Left kidney (tissue), 2 donors: Measurements from ENCODE around the gene C4BPA. TPM values are rescaled to one million over a fixed set of nuclear protein-coding genes. Genes with fewer than 3 reads are reported as not detected.

Experiments used
- DNase-seq: peaks from one replicate; pipeline ENCODE4 v3.0.0-alpha.2; 2013
- polyA plus RNA-seq: library from polyadenylated mRNA; unstranded; fragments of 120-200 nt; gene quantifications from one replicate; pipeline ENCODE4 v1.2.1, GENCODE V29; 2013; ENCODE audit not compliant: insufficient read length

C4BPA gene
- polyA plus RNA-seq, 1 donor = 0.52 TPM

GRCh38 chr1:207191061-207191460 is 87.0 kb downstream of the C4BPA start:
- no peak for DNase-seq

- no peak for DNase-seq
Observed at GRCh38 chr1:207191776-207192175, 87.7 kb downstream of the C4BPA start.

- no peak for DNase-seq
Observed at GRCh38 chr1:207194197-207194596, 90.2 kb downstream of the C4BPA start.

Other genes starting within 250 kb of the C4BPA start
- not detected for gene IL20, start 238.6 kb upstream of the C4BPA start, polyA plus RNA-seq
- 0.23 TPM for gene IL24, start 206.8 kb upstream of the C4BPA start, polyA plus RNA-seq
- 1.8 TPM for gene FCMR, start 182.3 kb upstream of the C4BPA start, polyA plus RNA-seq
- 1.6 TPM for gene PIGR, start 157.8 kb upstream of the C4BPA start, polyA plus RNA-seq
- gene FCAMR, start 133.8 kb upstream of the C4BPA start, polyA plus RNA-seq = 7.7 TPM
- 18.5 TPM for gene C1orf116, start 71.5 kb upstream of the C4BPA start, polyA plus RNA-seq
- gene YOD1, start 53.0 kb upstream of the C4BPA start, polyA plus RNA-seq = 16.3 TPM
- gene PFKFB2, start 51.0 kb upstream of the C4BPA start, polyA plus RNA-seq = 27.3 TPM
- gene C4BPB, start 15.4 kb upstream of the C4BPA start, polyA plus RNA-seq = 0.50 TPM
- 50.5 TPM for gene CD55, start 217.4 kb downstream of the C4BPA start, polyA plus RNA-seq